Psoas muscle (tissue), 8 donors: Measurements from ENCODE around the gene COLEC12. TPM values are rescaled to one million over a fixed set of nuclear protein-coding genes. Genes with fewer than 3 reads are reported as not detected.

Experiments used
- ATAC-seq, 4 donors: fragments of 200-7000 bp; cut with Tn5 transposase; one replicate each; pipeline ENCODE4 v1.9.1; 2020; ENCODE audit warnings: moderate library complexity in 3 of 4, mild to moderate bottlenecking in 2 of 4
- DNase-seq, 2 donors: peaks; one replicate each; pipeline ENCODE4 v3.0.0-alpha.2; 2020
- H3K27ac ChIP-seq: fragments of 200-600 bp; one replicate; pipeline ENCODE4 v1.8.0; 2022
- H3K27me3 ChIP-seq, 3 donors: fragments of 200-600 bp in 1 of 3; one replicate each; pipeline versions ENCODE4 v1.6.1 to v1.8.0; 2013 to 2022; ENCODE audit warnings: low read length in 2 of 3, mild to moderate bottlenecking in 2 of 3, moderate library complexity in 1 of 3; ENCODE audit not compliant: insufficient read depth in 3 of 3
- H3K36me3 ChIP-seq, 2 donors: fragments of 200-600 bp in 1 of 2; one replicate each; pipeline versions ENCODE4 v1.6.1 to v1.8.0; 2013 to 2022; ENCODE audit warnings: low read depth in 1 of 2, mild to moderate bottlenecking in 1 of 2, moderate library complexity in 1 of 2; ENCODE audit not compliant: insufficient read depth in 1 of 2
- H3K4me1 ChIP-seq: fragments of 200-600 bp; one replicate; pipeline ENCODE4 v1.8.0; 2022
- H3K4me3 ChIP-seq: fragments of 200-600 bp; one replicate; pipeline ENCODE4 v1.8.0; 2022; ENCODE audit warnings: mild to moderate bottlenecking
- H3K9me3 ChIP-seq: fragments of 200-600 bp; one replicate; pipeline ENCODE4 v1.8.0; 2022
- WGBS, 3 donors: extraction: QIAGEN DNeasy Blood & Tissue Kit; methylation state at CpG; one replicate each; pipeline versions ENCODE4 v1.1.6 to v1.1.7; 2013; 5-methylcytosine and 5-hydroxymethylcytosine counted together
- intact Hi-C, 2 donors: fragments of 100-400 bp; cut with DNase I; formaldehyde crosslinking; loops; one replicate each; pipeline versions ENCODE4 v1.11.0 to v1.14.2; 2022
- polyA plus RNA-seq, 3 donors: library from polyadenylated mRNA; stranded (reverse); fragments of 200-250 nt; gene quantifications; one replicate each; pipeline ENCODE4 v1.2.3, GENCODE V29; 2013
- total RNA-seq, 4 donors: library from RNA; stranded (reverse); fragmentation: NEBNext Ultra II Directional in 2 of 4; extraction: Animal tissue kit (Norgen Biotek cat#: 25700) in 2 of 4; gene quantifications; one replicate each; pipeline versions ENCODE4 v1.2.1 to v1.2.4, GENCODE V29; 2021 to 2023
- TF ChIP-seq, protein P1 (sequence below): fragments of 200-600 bp; IDR thresholded peaks from one replicate; pipeline ENCODE4 v1.8.0; 2022; ENCODE audit warnings: antibody characterized with exemption
- donor health status: healthy with polysubstance abuse.
- donor health status: DM: no; HTN: no; CAD: no; lungs with moderate emphysema.
- donor health status: Bipolar disorder and iron deficiency.
- donor health status: healthy.
- donor health status: DM: yes; HTN: yes; CAD: no.
- donor health status: DM: no; HTN: no; CAD: no.
- donor health status: DM: no; HTN: no; CAD: no.
- donor health status: DM: yes; HTN: yes; CAD: no.

The COLEC12 gene
- total and polyA plus RNA-seq, 7 donors, result 0.80 to 6.4 (median 3.4) TPM

DNA sequence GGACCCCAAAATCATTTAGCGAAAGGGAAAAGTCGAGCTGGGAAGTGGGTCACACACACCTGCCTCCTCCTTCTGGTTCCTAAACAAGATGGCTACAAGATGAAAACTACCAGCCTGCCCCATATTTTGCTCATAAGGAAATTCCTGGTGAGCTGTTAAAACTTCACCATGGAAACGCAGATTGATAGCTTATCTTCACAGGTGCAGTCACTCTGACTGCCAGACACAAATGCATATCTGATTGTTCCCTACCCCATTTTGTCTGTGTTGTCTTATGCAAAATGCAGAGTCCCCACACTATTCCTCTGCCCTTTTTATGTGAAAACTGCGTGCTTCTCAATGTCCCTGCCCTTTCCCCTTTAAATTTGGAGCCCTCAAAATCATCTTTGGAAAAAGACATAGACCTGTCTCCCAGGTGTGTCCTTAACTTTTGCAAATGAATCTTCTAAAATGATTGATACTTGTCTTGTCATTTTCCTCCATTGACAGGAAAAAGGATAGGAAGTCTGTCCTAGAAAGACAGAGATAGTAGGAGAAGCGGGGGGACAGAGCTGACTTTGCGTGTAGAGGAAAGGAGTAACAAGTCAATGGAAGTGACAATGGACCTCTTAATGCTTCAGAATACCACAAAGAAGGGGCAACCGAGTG lies 193.8 kb downstream of the COLEC12 start:
- WGBS, 3 donors, result 86 to 92% (median 90%) methylated on average over 7 of the region's 7 CpGs
- DNase-seq, result no peak
- Histone ChIP-seq H3K27me3 (peaks cover 0 to 1% (median 0%) of the 10 kb centered on the region in 3 donors), H3K9me3 (no peaks in the 10 kb centered on the region), H3K36me3 (no peaks in the 10 kb centered on the region), H3K27ac (no peak overlapping the region), H3K4me3 (no peak overlapping the region), H3K4me1 (no peaks in the 10 kb centered on the region)
- TF ChIP-seq, protein P1, sequence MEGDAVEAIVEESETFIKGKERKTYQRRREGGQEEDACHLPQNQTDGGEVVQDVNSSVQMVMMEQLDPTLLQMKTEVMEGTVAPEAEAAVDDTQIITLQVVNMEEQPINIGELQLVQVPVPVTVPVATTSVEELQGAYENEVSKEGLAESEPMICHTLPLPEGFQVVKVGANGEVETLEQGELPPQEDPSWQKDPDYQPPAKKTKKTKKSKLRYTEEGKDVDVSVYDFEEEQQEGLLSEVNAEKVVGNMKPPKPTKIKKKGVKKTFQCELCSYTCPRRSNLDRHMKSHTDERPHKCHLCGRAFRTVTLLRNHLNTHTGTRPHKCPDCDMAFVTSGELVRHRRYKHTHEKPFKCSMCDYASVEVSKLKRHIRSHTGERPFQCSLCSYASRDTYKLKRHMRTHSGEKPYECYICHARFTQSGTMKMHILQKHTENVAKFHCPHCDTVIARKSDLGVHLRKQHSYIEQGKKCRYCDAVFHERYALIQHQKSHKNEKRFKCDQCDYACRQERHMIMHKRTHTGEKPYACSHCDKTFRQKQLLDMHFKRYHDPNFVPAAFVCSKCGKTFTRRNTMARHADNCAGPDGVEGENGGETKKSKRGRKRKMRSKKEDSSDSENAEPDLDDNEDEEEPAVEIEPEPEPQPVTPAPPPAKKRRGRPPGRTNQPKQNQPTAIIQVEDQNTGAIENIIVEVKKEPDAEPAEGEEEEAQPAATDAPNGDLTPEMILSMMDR, result no peak
- intact Hi-C loops, result loop anchor here in 1 of 2 donors (10.0 kb wide), 1 partner anchor 188 kb away; no protein-coding TSS in a partner anchor
- no peak for ATAC-seq

DNA sequence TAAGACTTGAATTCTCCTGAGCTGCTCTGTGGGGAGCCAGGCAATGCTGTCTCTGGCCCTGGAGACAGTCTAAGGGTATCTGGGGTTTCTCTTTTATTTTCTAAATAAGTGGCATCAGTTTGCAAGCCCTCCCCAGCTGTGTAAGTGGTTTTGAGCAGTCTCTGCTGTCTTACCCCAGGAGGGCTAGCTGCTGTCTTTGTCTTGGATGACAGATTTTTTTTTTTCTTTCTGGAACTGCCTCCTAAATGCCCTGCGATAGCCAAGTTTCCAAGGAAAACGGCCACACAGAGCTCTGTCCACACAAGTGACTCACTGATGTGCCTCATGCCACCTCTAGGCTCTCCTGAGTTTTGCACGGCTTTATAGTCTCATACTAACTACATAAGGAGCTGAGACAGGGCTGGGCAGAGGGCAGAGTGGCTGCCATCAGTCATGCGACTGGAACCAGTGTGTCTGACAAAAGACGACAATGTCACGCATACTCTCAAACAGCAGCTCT lies 195.4 kb downstream of the COLEC12 start:
- 24 to 37% (median 26%) methylated on average over 6 of the region's 6 CpGs for WGBS, 3 donors
- no peaks in the 10 kb centered on the region for H3K9me3 ChIP-seq
- peaks cover 0 to 1% (median 0%) of the 10 kb centered on the region in 3 donors for H3K27me3 ChIP-seq
- no peak overlapping the region for H3K27ac ChIP-seq
- no peak overlapping the region for H3K4me3 ChIP-seq
- TF ChIP-seq, protein P1, result no peak
- intact Hi-C loops, result loop anchor here in 1 of 2 donors (10.0 kb wide), 1 partner anchor 190 kb away; no protein-coding TSS in a partner anchor
- H3K4me1 ChIP-seq, result no peaks in the 10 kb centered on the region
- no peaks in the 10 kb centered on the region for H3K36me3 ChIP-seq
- ATAC-seq (no peak), DNase-seq (no peak)

DNA sequence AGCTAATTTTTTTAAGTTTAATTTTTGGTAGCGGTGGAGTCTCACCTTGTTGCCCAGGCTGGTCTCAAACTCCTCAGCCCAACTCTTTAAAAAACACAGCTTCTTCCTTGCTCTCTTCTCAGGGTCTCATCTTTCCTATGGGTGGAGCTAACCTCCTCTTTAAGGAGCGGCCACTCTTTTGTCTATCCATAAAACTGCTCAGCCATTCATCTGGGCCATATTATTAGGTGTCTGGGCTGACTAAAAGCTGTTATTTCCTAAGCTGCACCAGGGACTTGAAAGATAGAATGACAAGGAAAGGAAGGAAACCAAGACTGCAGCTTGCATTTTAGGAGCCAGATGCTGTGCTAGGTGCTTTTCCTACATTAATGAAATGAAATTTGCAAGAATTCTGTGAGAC lies 196.9 kb downstream of the COLEC12 start:
- Histone ChIP-seq H3K4me1 (no peaks in the 10 kb centered on the region), H3K36me3 (no peaks in the 10 kb centered on the region), H3K27me3 (peaks cover 0 to 1% (median 0%) of the 10 kb centered on the region in 3 donors), H3K9me3 (no peaks in the 10 kb centered on the region), H3K27ac (no peak overlapping the region), H3K4me3 (no peak overlapping the region)
- intact Hi-C loops, result loop anchor here in 1 of 2 donors (10.0 kb wide), 1 partner anchor 191 kb away; no protein-coding TSS in a partner anchor
- TF ChIP-seq, protein P1, result no peak
- ATAC-seq (no peak), DNase-seq (no peak)
- 78 to 86% (median 81%) methylated on average over 2 of the region's 2 CpGs for WGBS, 3 donors

DNA sequence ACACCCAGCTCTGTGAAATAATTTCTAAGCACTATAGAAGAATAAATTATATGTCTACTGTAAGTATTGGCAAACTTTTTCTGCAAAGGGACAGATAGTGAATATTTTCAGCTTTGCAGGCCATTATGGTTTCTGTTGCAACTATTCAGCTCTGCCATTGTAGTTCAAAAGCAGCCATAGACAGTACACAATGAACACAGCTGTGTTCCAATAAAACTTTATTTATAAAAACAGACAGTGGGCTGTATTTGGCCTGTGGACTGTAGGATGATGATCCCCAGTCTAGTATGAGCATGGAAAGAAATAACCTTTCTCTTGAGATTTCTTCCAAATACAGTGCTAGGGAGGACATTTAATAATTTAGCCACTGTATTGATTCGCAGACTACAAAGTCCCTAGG lies 197.5 kb downstream of the COLEC12 start:
- TF ChIP-seq, protein P1, result no peak
- Histone ChIP-seq H3K36me3 (no peaks in the 10 kb centered on the region), H3K4me3 (no peak overlapping the region), H3K4me1 (no peaks in the 10 kb centered on the region), H3K27me3 (peaks cover 0 to 1% (median 0%) of the 10 kb centered on the region in 3 donors), H3K27ac (no peak overlapping the region), H3K9me3 (no peaks in the 10 kb centered on the region)
- DNase-seq (no peak), ATAC-seq (no peak)
- WGBS, 3 donors, result 47 to 100% (median 90%) methylated on average over 1 of the region's 1 CpG
- intact Hi-C loops, result loop anchor here in 1 of 2 donors (10.0 kb wide), 1 partner anchor 192 kb away; no protein-coding TSS in a partner anchor
